HG02642 (cell line): ENCODE measurements around the gene CCDC57.
A peak's percentile ranks its signal among the peaks of the same experiment; 100 is the strongest.
"Not testable (repeated sequence)": the region's sequence is repeated elsewhere in the genome, so short reads cannot be mapped to it uniquely, and the experiment has no call there.

ENCODE experiments used
- ATAC-seq: cut with Tn5 transposase; IDR thresholded peaks from one replicate; pipeline ENCODE4 v1.9.1; 2021; ENCODE audit warnings: mild to moderate bottlenecking; ENCODE audit not compliant: unreplicated experiment, poor library complexity

Gene CCDC57

GRCh38 chr17:82212331-82213250, at the start of gene CCDC57:
Gene CCDC57, minus strand, starts transcription at chr17:82212842. Its CDS starts 10,898 bp downstream, at chr17:82201944.
- peak; percentile 78 for ATAC-seq

- ATAC-seq: no peak
Observed at GRCh38 chr17:82262344-82262743, 49.7 kb upstream of the CCDC57 start.

GRCh38 chr17:82259972-82260961, 47.6 kb upstream of the CCDC57 start:
- not testable (repeated sequence) for ATAC-seq

- no peak for ATAC-seq
Observed at GRCh38 chr17:82258555-82258954, 45.9 kb upstream of the CCDC57 start.

DNA sequence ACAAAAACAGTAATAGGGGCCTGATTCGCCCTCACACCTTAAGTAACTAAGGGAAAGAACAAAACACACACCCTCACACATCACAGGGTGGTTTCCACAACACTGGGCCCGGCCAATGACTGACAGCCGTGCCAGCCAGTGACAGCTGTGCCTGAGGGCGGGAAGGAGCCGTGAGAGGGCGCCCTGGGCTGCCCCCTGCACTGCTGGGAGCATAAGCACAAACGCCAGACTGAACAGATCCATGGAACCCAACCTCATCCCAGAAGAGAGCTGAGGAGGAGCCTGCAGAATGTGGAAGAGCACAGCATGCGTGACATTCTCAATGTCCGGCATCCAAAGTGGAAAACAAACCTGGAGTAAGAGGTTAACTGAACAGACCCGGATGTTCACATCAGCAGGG, 44.8 kb upstream of the CCDC57 start:
- no peak for ATAC-seq

GRCh38 chr17:82256242-82256885, 43.7 kb upstream of the CCDC57 start:
- no peak for ATAC-seq

- no peak for ATAC-seq
Observed at GRCh38 chr17:82255402-82255972, 42.8 kb upstream of the CCDC57 start.

- not testable (repeated sequence) for ATAC-seq
Observed at GRCh38 chr17:82254746-82255145, 42.1 kb upstream of the CCDC57 start.

GRCh38 chr17:82254096-82254495, 41.5 kb upstream of the CCDC57 start:
- not testable (repeated sequence) for ATAC-seq

GRCh38 chr17:82253179-82253544, 40.5 kb upstream of the CCDC57 start:
- no peak for ATAC-seq

- no peak for ATAC-seq
Observed at GRCh38 chr17:82252511-82253178, 40.0 kb upstream of the CCDC57 start.

GRCh38 chr17:82250868-82251500, 38.3 kb upstream of the CCDC57 start:
- ATAC-seq: no peak

GRCh38 chr17:82249896-82250581, 37.4 kb upstream of the CCDC57 start:
- ATAC-seq: no peak

DNA sequence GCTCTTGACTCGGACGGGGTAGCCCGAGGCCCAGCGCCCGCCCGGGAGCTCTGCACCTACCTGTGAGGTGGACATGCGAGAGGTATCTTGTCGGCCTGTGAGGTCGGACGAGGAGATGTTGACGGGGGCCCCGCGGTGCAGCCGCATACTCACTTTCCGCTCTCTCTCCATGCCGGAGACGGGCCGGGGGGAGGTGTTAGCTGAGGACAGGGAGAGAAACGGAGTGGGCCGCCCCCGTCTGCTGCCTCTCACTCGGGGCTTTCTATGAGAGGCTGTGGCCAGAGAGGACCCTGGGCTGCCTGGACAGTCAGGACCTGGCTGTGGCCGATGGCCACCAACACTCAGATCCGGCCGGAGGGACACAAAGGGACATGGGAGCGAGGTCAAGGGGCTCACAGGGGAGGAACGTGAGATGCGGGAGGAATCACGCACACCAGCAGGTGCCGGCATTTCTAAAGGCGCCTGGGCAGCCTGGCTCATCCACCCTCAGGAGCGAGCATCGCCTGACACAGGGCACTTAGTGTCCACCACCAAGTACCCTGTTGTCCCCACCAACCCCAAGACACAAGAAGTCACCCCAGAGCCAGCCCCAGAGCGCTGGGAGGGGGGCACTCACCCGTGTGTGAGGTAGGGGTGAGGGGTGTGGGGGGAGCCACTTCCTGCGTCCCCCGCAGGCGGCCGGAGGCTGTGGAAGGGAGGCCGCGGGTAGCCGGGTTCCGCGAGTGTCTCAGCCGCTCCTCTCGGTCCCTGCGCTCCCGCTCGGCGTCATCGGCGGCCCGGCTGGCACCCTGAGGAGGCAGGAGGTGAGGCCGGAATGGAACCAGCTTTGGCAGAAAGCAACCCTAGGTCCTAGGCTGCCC, 36.4 kb upstream of the CCDC57 start:
- no peak for ATAC-seq

DNA sequence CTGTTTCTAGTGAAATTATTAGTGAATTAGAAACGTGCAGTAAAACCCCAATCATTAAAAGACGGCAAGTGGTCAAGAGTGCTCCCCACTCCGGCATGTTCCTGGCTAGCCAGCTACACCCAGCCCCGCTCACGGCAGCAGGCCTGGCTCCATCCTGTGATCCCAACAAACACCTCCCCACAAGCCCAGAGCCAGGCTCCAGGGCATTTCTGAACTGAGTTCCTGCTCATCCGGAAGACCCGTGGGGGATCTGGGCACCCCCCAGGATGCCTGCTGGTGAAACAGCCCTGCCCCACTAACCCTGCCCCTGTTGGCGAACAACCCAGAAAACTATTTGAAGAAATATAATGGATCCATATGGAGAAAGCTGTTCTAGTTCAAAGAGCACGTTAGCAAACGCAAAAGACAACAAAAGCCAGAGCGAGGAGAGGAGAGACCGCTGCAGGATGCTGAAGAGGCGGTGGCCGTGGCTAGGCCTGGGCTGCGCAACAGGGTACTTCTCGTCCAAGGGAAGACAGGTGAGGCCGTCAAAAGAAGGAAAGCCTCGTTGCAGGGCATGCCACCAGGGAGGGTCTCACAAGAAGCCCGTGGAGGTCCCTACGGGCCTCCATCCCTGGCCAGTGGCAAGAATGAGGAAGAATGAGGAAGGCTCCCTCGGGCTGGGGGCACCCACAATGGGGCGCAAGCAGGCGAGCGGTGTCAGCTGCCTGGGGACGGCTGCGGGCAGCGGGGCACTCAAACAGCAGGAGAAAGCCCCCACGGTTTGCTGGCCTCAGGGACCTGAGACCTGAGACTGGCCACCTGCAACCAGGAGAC, 35.4 kb upstream of the CCDC57 start:
- no peak for ATAC-seq

- no peak for ATAC-seq
Observed at GRCh38 chr17:82247182-82247823, 34.7 kb upstream of the CCDC57 start.
